NCI-H1092 (cell line): ENCODE results near the gene ISOC2.

Source experiments
- DNase-seq: peaks from one replicate; lab custom pipeline; 2025; lab: John Stamatoyannopoulos, UW

The ISOC2 gene

GRCh38 chr19:55477905-55478304, 16.5 kb upstream of the ISOC2 start:
- no peak for DNase-seq

- peak; percentile 95 for DNase-seq
These were observed 14.8 kb upstream of the ISOC2 start, which contains the start of gene ZNF628 for GRCh38 chr19:55476100-55476775. ZNF628 (plus strand) TSS chr19:55476617; CDS start chr19:55479911, 3,294 bp downstream.

DNA sequence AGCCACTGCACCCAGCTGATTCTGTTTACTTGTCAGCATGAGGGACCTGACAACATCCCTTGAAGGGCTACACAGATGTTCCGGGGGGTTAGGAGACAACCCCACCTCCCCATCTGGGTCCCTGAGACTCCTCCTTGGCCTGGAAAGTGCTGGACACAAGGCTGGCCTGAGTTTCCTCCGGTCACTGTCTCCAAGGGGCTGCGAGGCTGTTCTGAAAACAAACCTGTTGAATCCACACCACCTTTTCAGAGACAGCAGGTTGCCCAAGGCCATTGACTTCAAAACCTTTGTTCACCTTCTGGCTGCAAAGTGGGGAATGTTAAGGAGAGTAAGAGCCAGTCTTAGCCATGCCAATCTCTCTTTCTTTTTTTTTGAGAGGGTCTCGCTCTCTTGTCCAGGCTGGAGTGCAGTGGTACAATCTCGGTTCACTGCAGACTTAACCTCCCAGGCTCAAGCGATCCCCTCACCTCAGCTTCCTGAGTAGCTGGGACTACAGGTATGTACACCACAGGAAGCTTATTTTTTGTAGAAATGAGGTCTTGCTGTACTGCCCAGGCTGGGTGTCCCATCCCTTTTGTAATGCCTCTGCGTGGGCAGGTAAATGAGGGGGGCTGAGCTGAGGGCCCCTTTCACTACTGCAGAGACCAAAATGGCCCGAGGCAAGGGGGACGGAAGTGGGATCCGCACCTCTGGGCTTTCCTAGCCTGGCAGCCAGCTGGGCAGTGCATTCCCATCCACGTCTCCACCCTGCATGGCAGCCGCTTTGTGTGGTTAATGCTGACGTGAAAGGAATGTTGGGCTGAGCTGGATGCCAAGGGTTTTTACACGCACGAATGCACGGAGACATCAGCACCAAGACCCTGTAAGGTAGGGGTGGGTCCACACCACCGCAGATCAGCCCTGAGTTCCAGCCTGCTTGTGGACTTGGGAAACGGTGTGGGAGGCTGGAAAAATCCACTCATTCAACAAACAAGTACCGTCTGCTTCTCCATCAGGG, 13.1 kb upstream of the ISOC2 start:
- no peak for DNase-seq

GRCh38 chr19:55473225-55474012, 12.0 kb upstream of the ISOC2 start:
- DNase-seq: no peak

DNA sequence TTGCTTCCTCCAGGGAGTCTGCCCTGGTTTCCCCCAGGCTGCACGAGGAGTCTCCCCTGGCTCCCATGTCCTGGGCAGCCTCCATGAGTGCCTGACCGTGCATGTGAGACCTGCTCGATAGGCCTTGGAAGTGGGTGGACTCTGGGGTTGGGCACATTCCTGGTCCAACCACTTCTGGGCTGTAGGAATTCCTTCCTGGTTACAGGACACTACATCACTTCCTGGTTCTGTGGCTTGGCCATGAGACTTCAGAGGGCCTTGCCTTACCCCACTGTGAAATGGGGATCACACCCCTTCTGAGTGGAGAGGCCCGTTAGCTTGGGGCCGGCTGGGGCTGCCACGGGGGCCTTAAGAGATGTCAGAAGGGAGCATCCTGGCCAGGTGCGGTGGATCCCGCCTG, 11.0 kb upstream of the ISOC2 start:
- DNase-seq: no peak

- no peak for DNase-seq
These were observed 9.8 kb upstream of the ISOC2 start for GRCh38 chr19:55471266-55471665.

DNA sequence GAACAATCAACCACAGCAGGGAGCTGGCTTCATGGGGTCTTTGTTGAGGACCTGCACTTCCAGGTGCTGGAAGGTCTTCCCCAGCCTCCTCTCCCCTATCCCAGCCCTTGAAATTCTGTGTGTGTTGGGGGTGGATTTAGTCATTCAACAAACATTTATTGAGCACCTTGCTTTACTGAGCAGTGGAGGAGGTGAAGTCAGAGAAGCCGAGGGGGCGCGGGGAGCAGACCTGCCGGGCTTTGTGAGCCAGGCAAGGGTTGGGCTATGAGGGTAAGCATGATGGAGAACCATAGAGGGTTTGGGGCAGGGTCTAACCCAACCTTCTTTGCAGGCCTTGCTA, 6.6 kb upstream of the ISOC2 start:
- no peak for DNase-seq

GRCh38 chr19:55467236-55468053, 6.0 kb upstream of the ISOC2 start:
- DNase-seq: no peak

GRCh38 chr19:55466241-55466614, 4.8 kb upstream of the ISOC2 start:
- no peak for DNase-seq

- DNase-seq: no peak
These were observed 4.2 kb upstream of the ISOC2 start for GRCh38 chr19:55465460-55466240.

- no peak for DNase-seq
These were observed 3.2 kb upstream of the ISOC2 start, which contains the start of gene C19orf85 for GRCh38 chr19:55464662-55465054. C19orf85 (minus strand) TSS chr19:55464751; CDS start chr19:55464554, 197 bp downstream.

DNA sequence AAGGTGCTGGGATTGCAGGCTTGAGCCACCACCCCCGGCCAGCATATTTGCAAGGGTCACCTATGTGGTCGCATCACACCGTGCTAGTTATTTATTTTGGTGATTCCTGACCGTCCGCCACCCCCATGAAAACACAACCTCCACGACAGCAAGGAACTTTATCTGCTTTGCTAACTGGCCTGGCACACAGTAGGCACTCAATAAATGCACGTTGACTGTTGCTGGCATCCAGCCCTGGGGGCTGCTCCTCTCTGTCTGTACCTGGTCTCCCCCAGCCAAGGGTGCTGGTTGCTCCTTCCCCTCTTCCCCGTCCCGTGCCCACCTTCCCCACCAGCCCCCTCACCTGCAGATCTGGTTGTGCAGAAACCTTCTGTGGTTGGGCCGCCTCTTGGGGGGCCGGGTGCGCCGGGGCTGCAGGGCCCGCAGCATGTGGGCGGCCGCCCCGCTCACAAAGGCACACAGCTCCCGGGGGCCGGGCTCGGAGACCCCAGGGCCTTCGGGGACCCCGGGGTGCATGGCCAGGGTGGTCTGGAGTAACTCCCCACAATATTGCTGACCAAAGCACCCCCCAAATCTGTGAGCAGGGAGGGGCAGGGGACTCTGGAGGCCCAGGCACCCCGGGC, 2.7 kb upstream of the ISOC2 start:
- no peak for DNase-seq

DNA sequence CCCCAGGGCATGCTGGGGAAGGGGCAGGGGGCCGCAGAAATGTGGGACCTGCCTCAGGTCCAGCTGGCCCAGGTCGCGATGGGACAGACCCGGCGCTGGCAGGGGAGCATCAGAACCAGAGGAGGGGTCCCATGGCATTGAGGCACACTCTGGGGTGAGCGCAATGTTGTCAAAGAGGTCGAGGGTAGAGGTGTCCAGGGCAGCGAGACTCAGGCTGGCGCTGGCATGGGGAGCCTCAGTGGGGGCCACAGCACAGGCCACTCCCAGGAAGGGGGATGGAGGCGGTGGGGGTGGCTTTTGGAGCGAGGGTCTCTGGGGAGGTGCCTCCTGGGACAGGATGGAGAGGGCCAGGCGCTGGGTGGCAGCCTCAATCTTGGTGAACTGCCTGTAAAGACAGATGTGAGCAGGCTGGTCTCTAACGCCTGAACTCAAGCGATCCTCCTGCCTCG, 2.2 kb upstream of the ISOC2 start:
- no peak for DNase-seq

DNA sequence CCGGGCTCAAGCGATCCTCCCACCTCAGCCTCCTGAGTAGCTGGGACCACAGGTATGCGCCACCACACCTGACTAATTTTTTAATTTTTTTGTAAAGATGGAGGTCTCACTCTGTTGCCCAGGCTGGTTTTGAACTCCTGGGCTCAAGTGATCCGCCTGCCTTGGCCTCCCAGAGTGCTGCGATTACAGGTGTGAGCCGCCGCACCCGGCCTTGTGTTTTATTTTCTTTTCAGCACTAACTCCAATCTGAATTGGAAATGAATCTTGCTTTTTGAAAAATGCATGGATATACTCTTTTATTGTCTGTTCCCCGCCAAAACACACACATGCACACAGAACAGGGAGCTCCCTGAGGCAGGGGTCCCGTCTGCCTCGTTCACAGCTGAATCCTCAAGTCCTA, 1.3 kb upstream of the ISOC2 start:
- DNase-seq: no peak

DNA sequence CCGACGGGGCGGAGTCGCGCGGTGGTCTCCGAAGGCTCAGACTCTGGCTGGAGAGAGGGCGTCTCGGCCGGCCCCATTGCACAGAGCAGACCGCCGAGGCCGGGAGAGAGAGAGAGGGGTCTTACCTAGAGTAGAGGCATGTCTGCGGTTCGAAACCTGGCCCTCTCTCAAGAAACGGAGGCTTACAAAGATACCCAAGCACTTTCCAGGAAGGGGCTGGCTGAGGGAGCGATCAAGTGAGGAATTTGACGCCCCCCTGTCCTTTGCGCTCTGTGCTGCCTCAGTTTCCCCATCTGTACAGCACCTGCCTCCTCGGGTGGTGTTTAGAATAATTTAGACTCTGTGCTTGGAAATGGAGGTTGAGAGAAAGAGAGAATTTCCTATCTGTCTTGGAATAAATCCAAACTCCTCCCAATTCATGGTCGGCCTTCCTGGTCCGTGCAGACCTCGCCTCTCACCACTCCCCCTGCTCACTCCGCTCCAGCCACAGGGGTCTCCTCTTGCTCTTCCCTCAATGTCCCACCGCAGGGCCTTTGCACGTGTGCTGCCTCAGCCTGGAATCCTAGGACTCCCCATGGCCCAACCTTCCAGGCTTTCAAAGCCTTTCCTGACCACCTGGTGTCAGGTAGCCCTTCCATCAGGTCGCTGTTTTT, 658 bp upstream of the ISOC2 start:
- DNase-seq: no peak

DNA sequence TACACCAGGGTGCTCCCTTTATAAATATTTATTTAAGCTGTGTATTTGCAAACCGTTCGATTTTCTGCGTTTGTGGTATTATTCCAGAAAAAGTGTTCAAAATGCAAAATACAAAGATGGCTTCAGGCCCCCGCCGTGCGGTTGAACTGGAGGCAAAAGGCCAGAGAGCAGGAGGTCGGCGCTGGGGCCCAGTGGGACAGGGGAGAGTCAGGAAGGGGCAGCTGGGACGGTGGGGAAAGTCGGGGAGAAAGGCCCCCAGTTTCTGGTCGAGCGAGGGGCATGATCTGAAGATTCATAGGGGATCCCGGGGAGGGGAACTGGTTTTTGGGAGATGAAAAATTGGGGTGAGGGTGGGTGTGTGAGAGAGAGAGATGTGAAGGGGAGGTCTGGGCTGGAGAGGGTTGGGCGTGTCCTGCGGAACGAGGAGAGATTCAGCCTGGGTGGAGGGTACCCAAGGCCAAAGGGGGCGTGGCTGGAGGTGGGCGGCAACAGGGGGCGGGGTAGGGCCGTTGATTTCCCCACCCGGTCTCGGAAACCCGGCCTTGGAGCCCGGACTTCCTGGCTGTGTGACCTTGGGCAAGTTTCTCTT, 678 bp downstream of the ISOC2 start:
- DNase-seq: no peak

DNA sequence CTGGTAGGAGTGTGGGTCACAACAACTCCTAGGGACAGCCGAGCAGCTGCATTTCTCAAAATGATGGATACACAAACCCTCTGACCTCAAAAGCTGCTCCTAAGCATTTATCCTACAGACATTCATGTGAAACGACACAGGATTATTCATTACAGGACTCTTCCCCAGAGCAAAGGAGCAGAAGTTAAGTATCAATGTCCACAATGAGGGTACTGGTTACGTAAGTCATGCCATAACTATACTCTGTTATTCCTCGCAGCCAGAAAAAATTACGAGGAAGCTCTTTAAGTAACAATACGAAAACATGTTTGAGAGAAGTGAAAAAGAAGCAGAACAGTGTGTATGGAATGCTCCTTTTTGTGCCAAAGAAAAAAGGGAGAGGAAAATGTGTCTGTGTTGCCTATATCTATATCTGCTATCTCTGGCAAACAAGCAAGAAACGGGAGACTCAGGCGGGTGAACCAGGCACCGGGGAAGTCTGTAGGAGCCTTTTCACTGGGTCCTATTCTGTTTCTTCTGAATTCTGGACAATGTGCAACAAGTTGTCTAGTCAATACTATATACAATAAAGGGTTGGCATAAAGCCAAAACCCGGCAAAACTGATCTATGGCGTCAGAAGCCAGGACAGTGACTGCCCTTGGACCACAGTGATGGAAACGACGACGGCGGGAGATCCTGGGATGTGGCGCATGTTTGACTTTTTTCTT, 1.3 kb downstream of the ISOC2 start:
- no peak for DNase-seq

DNA sequence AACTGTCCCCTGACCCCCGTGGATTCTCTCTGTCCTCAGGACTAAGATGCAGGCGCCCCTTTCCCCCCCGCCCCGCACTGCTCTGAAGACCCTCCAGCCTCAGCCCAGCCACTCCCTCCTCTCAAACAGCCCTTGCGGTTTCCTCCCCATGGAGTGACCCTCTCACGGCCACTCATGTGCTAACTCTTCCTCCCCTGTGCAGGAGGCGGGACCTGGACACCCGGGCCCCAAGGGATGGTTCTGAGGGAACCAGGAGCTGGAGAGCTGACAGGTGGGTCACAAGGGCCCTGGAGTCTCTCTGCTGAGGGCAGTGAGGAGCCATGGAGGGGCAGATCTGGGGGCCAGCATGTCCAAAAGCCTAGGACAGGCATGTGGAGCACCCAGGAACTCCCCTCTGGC, 1.9 kb downstream of the ISOC2 start:
- DNase-seq: no peak
